B cell (primary cell): ENCODE results near the gene ZNF35.

Experiments used
- CTCF ChIP-seq: fragments of 200-600 bp; IDR thresholded peaks from one replicate; pipeline ENCODE4 v1.8.0; 2022; ENCODE audit warnings: antibody characterized with exemption, mild to moderate bottlenecking
- EZH2 ChIP-seq: IDR thresholded peaks from 2 replicates; pipeline ENCODE4 v1.6.1; 2012; ENCODE audit warnings: borderline replicate concordance, low read depth, mild to moderate bottlenecking, moderate library complexity, low read length; ENCODE audit not compliant: insufficient read depth, poor library complexity, severe bottlenecking

- TF ChIP-seq CTCF (no peak), EZH2 (no peak)
These were observed 19.8 kb upstream of the ZNF35 start for GRCh38 chr3:44628716-44629115.
